ENCODE measurements around the gene TET1.
"Not testable (repeated sequence)": the region's sequence is repeated elsewhere in the genome, so short reads cannot be mapped to it uniquely, and the experiment has no call there.

- TF ChIP-seq CTCF (IDR thresholded peaks at IDR 0.05); POLR2A (IDR thresholded peaks at IDR 0.05; ENCODE audit: low read depth); POLR2AphosphoS5 (IDR thresholded peaks at IDR 0.05); EP300 (IDR thresholded peaks at IDR 0.05): not testable (repeated sequence)
Measured at GRCh38 chr10:68617691-68618090, 57.6 kb downstream of the TET1 start.
